ENCODE measurements around the gene PDK3. TPM values are rescaled to one million over a fixed set of nuclear protein-coding genes. Genes with fewer than 3 reads are reported as not detected.
A peak's percentile ranks its signal among the peaks of the same experiment; 100 is the strongest.

PDK3 gene
- polyA plus RNA-seq, 3 donors: 12.2 to 34.0 (median 32.6) TPM

GRCh38 chrX:24428516-24428915 lies 36.6 kb upstream of the PDK3 start:
- Mint-ChIP-seq H3K36me3 (peaks cover 0 to 3% of the 10 kb centered on the region in 2 donors), H3K27me3 (ENCODE audit: low read depth in 3 of 3) (peaks cover 0 to 8% (median 0%) of the 10 kb centered on the region in 3 donors), H3K9me3 (peaks cover 2 to 13% (median 4%) of the 10 kb centered on the region in 7 donors), H3K4me1 (peaks cover 25% of the 10 kb centered on the region), H3K4me3 (no peak overlapping the region), H3K27ac (peak overlapping the region in 3 of 7 donors; percentile 35 to 54 (median 44))
- H3K4me3 ChIP-seq (replicated peaks in 1 of 3; ENCODE audit: low read depth in 2 of 3, low read length in 3 of 3): no peak overlapping the region
- intact Hi-C loops (cut with micrococcal nuclease): no loop called here
- H3K9me3 ChIP-seq (replicated peaks in 1 of 2; ENCODE audit: control insufficient read depth in 1 of 2, insufficient read depth in 1 of 2, low read length in 2 of 2): no peaks in the 10 kb centered on the region
- H3K27ac ChIP-seq (ENCODE audit: low read depth in 1 of 2, low read length in 2 of 2): no peak overlapping the region
- H3K79me2 ChIP-seq (ENCODE audit: insufficient read depth, low read length): no peaks in the 10 kb centered on the region
- peaks cover 12 to 14% of the 10 kb centered on the region in 2 donors for H3K4me1 ChIP-seq (ENCODE audit: control insufficient read depth in 1 of 2, insufficient read depth in 2 of 2, low read length in 2 of 2)
- no peaks in the 10 kb centered on the region for H3K36me3 ChIP-seq (replicated peaks in 1 of 2; ENCODE audit: control insufficient read depth in 1 of 2, insufficient read depth in 2 of 2, low read length in 2 of 2)
- no peak overlapping the region for H3K4me2 ChIP-seq (replicated peaks; ENCODE audit: extremely low read depth, low read length, poor library complexity, severe bottlenecking)
- peak; percentile 27 to 56 (median 54) for DNase-seq
- no peaks in the 10 kb centered on the region for H4K20me1 ChIP-seq (ENCODE audit: insufficient read depth, low read length)
- no peak overlapping the region for H2AFZ ChIP-seq (ENCODE audit: insufficient read depth, low read depth, low read length, poor library complexity, severe bottlenecking)
- no peak overlapping the region for H3K9ac ChIP-seq (ENCODE audit: insufficient read depth, low read length, poor library complexity, severe bottlenecking)
- no CpG with 5 or more reads among the region's 4 CpGs for WGBS (ENCODE audit: insufficient coverage)
- TF ChIP-seq CTCF (IDR thresholded peaks at IDR 0.05): no peak
- no peaks in the 10 kb centered on the region for H3K27me3 ChIP-seq (ENCODE audit: control insufficient read depth in 2 of 2, insufficient read depth in 2 of 2, low read length in 2 of 2)

- intact Hi-C loops (cut with micrococcal nuclease): no loop called here
Measured at GRCh38 chrX:24435060-24435459, 30.0 kb upstream of the PDK3 start.

More at GRCh38 chrX:24435060-24435459, 30.0 kb upstream of the PDK3 start:
- Histone ChIP-seq H3K27ac (ENCODE audit: low read depth in 1 of 2, low read length in 2 of 2) (no peak overlapping the region), H3K9me3 (replicated peaks in 1 of 2; ENCODE audit: control insufficient read depth in 1 of 2, insufficient read depth in 1 of 2, low read length in 2 of 2) (no peaks in the 10 kb centered on the region), H3K27me3 (ENCODE audit: control insufficient read depth in 2 of 2, insufficient read depth in 2 of 2, low read length in 2 of 2) (peaks cover 0 to 5% of the 10 kb centered on the region in 2 donors), H3K9ac (ENCODE audit: insufficient read depth, low read length, poor library complexity, severe bottlenecking) (no peak overlapping the region), H3K4me3 (replicated peaks in 1 of 3; ENCODE audit: low read depth in 2 of 3, low read length in 3 of 3) (no peak overlapping the region), H4K20me1 (ENCODE audit: insufficient read depth, low read length) (no peaks in the 10 kb centered on the region), H3K79me2 (ENCODE audit: insufficient read depth, low read length) (no peaks in the 10 kb centered on the region), H2AFZ (ENCODE audit: insufficient read depth, low read depth, low read length, poor library complexity, severe bottlenecking) (no peak overlapping the region), H3K36me3 (replicated peaks in 1 of 2; ENCODE audit: control insufficient read depth in 1 of 2, insufficient read depth in 2 of 2, low read length in 2 of 2) (no peaks in the 10 kb centered on the region), H3K4me1 (ENCODE audit: control insufficient read depth in 1 of 2, insufficient read depth in 2 of 2, low read length in 2 of 2) (no peaks in the 10 kb centered on the region), H3K4me2 (replicated peaks; ENCODE audit: extremely low read depth, low read length, poor library complexity, severe bottlenecking) (no peak overlapping the region)
- Mint-ChIP-seq H3K27me3 (ENCODE audit: low read depth in 3 of 3) (peaks cover 0 to 27% (median 1%) of the 10 kb centered on the region in 3 donors), H3K4me3 (no peak overlapping the region), H3K27ac (no peak overlapping the region), H3K36me3 (no peaks in the 10 kb centered on the region), H3K9me3 (peaks cover 0 to 5% (median 2%) of the 10 kb centered on the region in 7 donors), H3K4me1 (no peaks in the 10 kb centered on the region)
- no peak for DNase-seq
- no peak for TF ChIP-seq CTCF (IDR thresholded peaks at IDR 0.05)

All from CD14-positive monocyte (primary cell).